GM23338 (cell line): Measurements from ENCODE around the gene CEP131. TPM values are rescaled to one million over a fixed set of nuclear protein-coding genes. Genes with fewer than 3 reads are reported as not detected.

Source experiments
- ATAC-seq: fragments of 200-7000 bp; cut with Tn5 transposase; 3 replicates; pipeline ENCODE4 v1.9.1; 2020
- DNase-seq: peaks from one replicate; pipeline ENCODE4 v3.0.0-alpha.2; 2015; ENCODE audit warnings: low spot score
- H2AFZ ChIP-seq: fragments of 200-600 bp; sonication (generic); 2 replicates; pipeline ENCODE4 v1.8.0; 2016; ENCODE audit warnings: antibody characterized with exemption, mild to moderate bottlenecking, moderate library complexity
- H3F3A ChIP-seq: fragments of 200-600 bp; sonication (generic); replicated peaks from 2 replicates; pipeline ENCODE4 v1.8.0; 2017; ENCODE audit warnings: antibody characterized with exemption, mixed run types, low read depth
- H3K27ac ChIP-seq: fragments of 200-600 bp; sonication (generic); 2 replicates; pipeline ENCODE4 v1.6.1; 2016; ENCODE audit warnings: low read depth
- H3K27me3 ChIP-seq: fragments of 200-600 bp; sonication (generic); 2 replicates; pipeline ENCODE4 v1.8.0; 2016; ENCODE audit warnings: mild to moderate bottlenecking, mixed run types, moderate library complexity; ENCODE audit not compliant: insufficient read depth
- H3K36me3 ChIP-seq: fragments of 200-600 bp; sonication (generic); 2 replicates; pipeline ENCODE4 v1.8.0; 2016; ENCODE audit warnings: mild to moderate bottlenecking; ENCODE audit not compliant: insufficient read depth
- H3K4me1 ChIP-seq: fragments of 200-600 bp; sonication (generic); 2 replicates; pipeline ENCODE4 v1.8.0; 2016; ENCODE audit warnings: mild to moderate bottlenecking, moderate library complexity; ENCODE audit not compliant: insufficient read depth
- H3K4me2 ChIP-seq: fragments of 200-600 bp; sonication (generic); 2 replicates; pipeline ENCODE4 v1.7.1; 2017; ENCODE audit warnings: mixed run types
- H3K4me3 ChIP-seq: fragments of 200-600 bp; sonication (generic); 2 replicates; pipeline ENCODE4 v1.6.1; 2016; ENCODE audit warnings: mixed run types
- H3K79me2 ChIP-seq: fragments of 200-600 bp; sonication (generic); replicated peaks from 2 replicates; pipeline ENCODE4 v1.8.0; 2017; ENCODE audit warnings: mild to moderate bottlenecking; ENCODE audit not compliant: insufficient read depth
- H3K9me2 ChIP-seq: fragments of 200-600 bp; sonication (generic); 2 replicates; pipeline ENCODE4 v1.8.0; 2017; ENCODE audit not compliant: insufficient read depth
- H4K20me1 ChIP-seq: fragments of 200-600 bp; sonication (generic); replicated peaks from 2 replicates; pipeline ENCODE4 v1.8.0; 2017; ENCODE audit warnings: mild to moderate bottlenecking; ENCODE audit not compliant: insufficient read depth
- H3K27ac Mint-ChIP-seq: 2 replicates; pipeline ENCODE4 v1.8.0; 2020; ENCODE audit warnings: inconsistent platforms, mild to moderate bottlenecking, moderate library complexity, mixed read lengths
- H3K27me3 Mint-ChIP-seq: 3 replicates; pipeline ENCODE4 v1.8.0; 2022; ENCODE audit warnings: low read depth, mild to moderate bottlenecking, moderate library complexity, mixed read lengths, inconsistent platforms; ENCODE audit not compliant: insufficient read depth, poor library complexity
- H3K36me3 Mint-ChIP-seq: 3 replicates; pipeline ENCODE4 v1.8.0; 2021; ENCODE audit warnings: low read depth, mild to moderate bottlenecking, inconsistent platforms, moderate library complexity, mixed read lengths
- H3K4me1 Mint-ChIP-seq: 3 replicates; pipeline ENCODE4 v1.8.0; 2020; ENCODE audit warnings: mild to moderate bottlenecking, inconsistent platforms, mixed read lengths
- H3K4me3 Mint-ChIP-seq: 3 replicates; pipeline ENCODE4 v1.8.0; 2021; ENCODE audit warnings: moderate library complexity, mild to moderate bottlenecking, inconsistent platforms, mixed read lengths
- H3K9me3 Mint-ChIP-seq: 3 replicates; pipeline ENCODE4 v1.8.0; 2020; ENCODE audit warnings: moderate library complexity, mild to moderate bottlenecking, inconsistent platforms, mixed read lengths
- EZH2 ChIP-seq: fragments of 200-600 bp; sonication (generic); IDR thresholded peaks from one replicate; pipeline ENCODE4 v1.8.0; 2017; ENCODE audit warnings: antibody characterized with exemption, mild to moderate bottlenecking, low read depth; ENCODE audit not compliant: unreplicated experiment
- NANOG ChIP-seq: IDR thresholded peaks from 2 replicates; pipeline ENCODE4 v1.6.1; 2016; ENCODE audit warnings: antibody characterized with exemption, borderline replicate concordance
- REST ChIP-seq: IDR thresholded peaks from one replicate; pipeline ENCODE4 v1.6.1; 2018; ENCODE audit warnings: antibody characterized with exemption; ENCODE audit not compliant: unreplicated experiment
- STAT1 ChIP-seq: IDR thresholded peaks from one replicate; pipeline ENCODE4 v1.6.1; 2016; ENCODE audit warnings: antibody characterized with exemption; ENCODE audit not compliant: unreplicated experiment
- ZNF114 ChIP-seq: fragments of 250-450 bp; sonication (Bioruptor Pico); IDR thresholded peaks from 2 replicates; pipeline ENCODE4 v1.5.0; 2020; ENCODE audit warnings: mild to moderate bottlenecking, moderate library complexity
- ZNF331 ChIP-seq: fragments of 250-450 bp; sonication (Bioruptor Pico); IDR thresholded peaks from 2 replicates; pipeline ENCODE4 v1.5.0; 2020; ENCODE audit warnings: low read depth, mild to moderate bottlenecking, moderate library complexity
- ZNF462 ChIP-seq: fragments of 250-450 bp; sonication (Bioruptor Pico); IDR thresholded peaks from 2 replicates; pipeline ENCODE4 v1.5.0; 2020; ENCODE audit warnings: mild to moderate bottlenecking, moderate library complexity
- polyA plus RNA-seq: library from polyadenylated mRNA; unstranded; fragments of >200 nt; fragmentation: Nextera tagmentation; extraction: Ambion mirVana; gene quantifications from 2 replicates; pipeline ENCODE4 v1.2.1, GENCODE V29; 2016
- total RNA-seq: library from RNA; depleted of rRNA; stranded (reverse); fragments of >200 nt; shearing (Covaris generic); gene quantifications from 2 replicates; pipeline ENCODE4 v1.2.3, GENCODE V29; 2014

The CEP131 gene
- total and polyA plus RNA-seq, 2 experiments from 2014 or later = 26.8 to 35.5 TPM

GRCh38 chr17:81150377-81151077 is 72.2 kb downstream of the CEP131 start (continued):
- no peak for TF ChIP-seq REST
- TF ChIP-seq NANOG = no peak
- no peak for TF ChIP-seq ZNF331 (CRISPR knock-in tag)
- no peak for TF ChIP-seq STAT1

GRCh38 chr17:81148986-81149533 is 73.7 kb downstream of the CEP131 start:
- Mint-ChIP-seq H3K27ac (no peak overlapping the region), H3K4me1 (no peaks in the 10 kb centered on the region), H3K9me3 (peaks cover 3% of the 10 kb centered on the region; the same call in 1 of the 3 replicates), H3K36me3 (no peaks in the 10 kb centered on the region), H3K27me3 (peaks cover 8% of the 10 kb centered on the region), H3K4me3 (no peak overlapping the region)
- Histone ChIP-seq H3F3A (no peaks in the 10 kb centered on the region), H4K20me1 (0 out of 2 replicates have a peak, but pooled peaks cover 2% of the 10 kb centered on the region), H2AFZ (no peak overlapping the region), H3K9me2 (no peaks in the 10 kb centered on the region), H3K27ac (no peak overlapping the region), H3K4me2 (no peak overlapping the region), H3K36me3 (no peaks in the 10 kb centered on the region), H3K4me3 (no peak overlapping the region), H3K79me2 (no peaks in the 10 kb centered on the region), H3K4me1 (no peaks in the 10 kb centered on the region), H3K27me3 (no peaks in the 10 kb centered on the region)
- ATAC-seq (no peak; the same call in 2 of the 3 replicates), DNase-seq (no peak)
- TF ChIP-seq STAT1 = no peak

GRCh38 chr17:81148571-81148970 is 74.2 kb downstream of the CEP131 start:
- Histone ChIP-seq H3K4me2 (no peak overlapping the region), H3K79me2 (no peaks in the 10 kb centered on the region), H3K36me3 (no peaks in the 10 kb centered on the region), H3K9me2 (no peaks in the 10 kb centered on the region), H2AFZ (no peak overlapping the region), H3K27me3 (no peaks in the 10 kb centered on the region), H3F3A (no peaks in the 10 kb centered on the region), H3K4me3 (no peak overlapping the region), H3K27ac (no peak overlapping the region), H3K4me1 (no peaks in the 10 kb centered on the region), H4K20me1 (0 out of 2 replicates have a peak, but pooled peaks cover 2% of the 10 kb centered on the region)
- DNase-seq (no peak), ATAC-seq (no peak)
- Mint-ChIP-seq H3K4me1 (no peaks in the 10 kb centered on the region), H3K9me3 (peaks cover 3% of the 10 kb centered on the region; the same call in 1 of the 3 replicates), H3K4me3 (no peak overlapping the region), H3K27ac (no peak overlapping the region), H3K27me3 (peaks cover 8% of the 10 kb centered on the region), H3K36me3 (no peaks in the 10 kb centered on the region)
- TF ChIP-seq NANOG = no peak
- no peak for TF ChIP-seq ZNF462 (CRISPR knock-in tag)
- no peak for TF ChIP-seq ZNF114
- TF ChIP-seq EZH2 = no peak
